HG02642 (cell line): Measurements from ENCODE around the gene NHLH1.

Source experiments
- ATAC-seq: cut with Tn5 transposase; IDR thresholded peaks from one replicate; pipeline ENCODE4 v1.9.1; 2021; ENCODE audit warnings: mild to moderate bottlenecking; ENCODE audit not compliant: unreplicated experiment, poor library complexity

Gene NHLH1

DNA sequence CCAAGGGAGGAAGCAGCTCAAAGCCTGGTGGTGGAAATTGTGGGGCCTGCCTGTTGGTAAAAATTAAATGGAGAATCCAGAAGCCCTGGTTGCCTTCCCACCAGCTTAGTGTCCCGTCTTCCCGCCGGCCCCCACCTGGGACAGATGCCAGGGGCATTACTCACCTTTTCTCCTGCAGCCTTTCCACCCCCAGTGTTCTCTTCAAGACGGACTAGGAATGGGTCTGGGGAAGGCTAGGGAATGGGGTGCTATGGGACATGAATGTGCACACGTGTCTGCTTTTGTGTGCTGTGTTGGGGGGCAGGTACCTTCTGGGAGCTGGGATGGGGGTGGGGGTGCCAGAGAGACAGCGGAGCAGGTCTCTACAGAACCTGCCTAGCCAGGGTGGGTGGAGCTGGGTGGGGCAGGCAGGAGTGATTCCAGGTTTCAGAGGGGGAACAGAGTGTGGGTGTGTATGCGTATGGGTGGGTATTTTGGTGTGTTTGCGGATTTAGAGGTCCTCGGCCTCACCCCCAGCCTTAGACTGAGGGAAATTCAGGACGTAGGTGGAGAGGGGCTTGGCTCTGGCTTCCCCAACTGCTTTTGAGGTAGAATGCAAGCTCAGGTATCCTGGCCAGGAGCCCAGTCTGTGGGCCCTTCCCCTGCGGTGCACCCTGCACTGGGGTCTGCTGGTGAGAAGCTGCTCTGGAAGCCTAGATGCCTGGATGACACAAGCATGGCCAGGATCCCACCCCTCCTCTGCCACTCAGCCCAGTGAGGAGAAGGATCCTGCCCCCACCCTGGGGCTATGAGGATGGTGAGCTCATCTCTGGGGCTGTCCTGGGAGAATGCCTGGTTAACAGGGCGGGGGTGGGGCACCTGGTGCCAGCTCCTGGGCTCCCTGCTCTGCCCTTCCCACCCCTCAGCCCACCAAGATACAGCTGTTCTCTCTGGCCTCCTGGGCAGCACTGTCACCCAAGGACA, 41.2 kb downstream of the NHLH1 start:
- no peak for ATAC-seq

DNA sequence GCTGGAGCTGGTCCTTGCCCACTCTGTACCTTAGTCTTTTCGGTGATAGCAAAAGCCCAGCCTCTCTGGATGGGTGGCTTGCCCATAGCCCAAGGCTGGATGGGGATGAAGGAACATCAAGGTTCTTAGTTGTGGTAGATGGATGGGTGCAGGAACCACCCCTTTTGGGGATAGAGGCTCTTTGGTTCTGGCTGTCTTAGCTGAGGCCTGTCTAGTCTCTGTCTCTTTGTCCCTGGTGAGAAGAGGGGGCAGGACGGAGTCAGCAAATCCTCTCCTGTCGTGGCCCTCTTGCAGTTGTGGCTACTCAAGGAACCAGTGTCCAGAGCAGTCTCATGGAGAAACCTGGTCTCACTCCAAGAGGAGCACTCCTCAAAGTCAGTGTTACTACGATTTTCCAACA, 42.0 kb downstream of the NHLH1 start:
- ATAC-seq = no peak

DNA sequence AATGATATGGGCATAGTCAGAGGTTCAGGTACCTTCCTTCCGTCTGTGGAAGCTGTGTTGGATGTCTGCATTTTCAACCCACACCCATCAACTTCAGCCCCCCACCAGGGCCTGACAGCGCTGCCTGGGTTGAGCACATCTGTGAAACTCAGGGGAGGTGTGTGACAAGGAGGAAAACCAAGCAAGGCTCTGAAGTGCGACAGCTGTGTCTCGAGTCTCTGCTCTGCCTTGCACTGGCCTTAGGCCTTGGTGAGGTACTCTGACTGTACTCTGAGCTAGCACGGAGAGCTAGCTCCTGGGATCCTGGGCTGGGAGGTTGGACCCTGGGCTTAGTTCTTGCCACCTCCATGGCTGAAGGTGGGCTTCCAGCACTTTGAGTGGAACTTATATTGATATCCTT, 42.6 kb downstream of the NHLH1 start:
- no peak for ATAC-seq

GRCh38 chr1:160410406-160411005, 43.6 kb downstream of the NHLH1 start:
- no peak for ATAC-seq

DNA sequence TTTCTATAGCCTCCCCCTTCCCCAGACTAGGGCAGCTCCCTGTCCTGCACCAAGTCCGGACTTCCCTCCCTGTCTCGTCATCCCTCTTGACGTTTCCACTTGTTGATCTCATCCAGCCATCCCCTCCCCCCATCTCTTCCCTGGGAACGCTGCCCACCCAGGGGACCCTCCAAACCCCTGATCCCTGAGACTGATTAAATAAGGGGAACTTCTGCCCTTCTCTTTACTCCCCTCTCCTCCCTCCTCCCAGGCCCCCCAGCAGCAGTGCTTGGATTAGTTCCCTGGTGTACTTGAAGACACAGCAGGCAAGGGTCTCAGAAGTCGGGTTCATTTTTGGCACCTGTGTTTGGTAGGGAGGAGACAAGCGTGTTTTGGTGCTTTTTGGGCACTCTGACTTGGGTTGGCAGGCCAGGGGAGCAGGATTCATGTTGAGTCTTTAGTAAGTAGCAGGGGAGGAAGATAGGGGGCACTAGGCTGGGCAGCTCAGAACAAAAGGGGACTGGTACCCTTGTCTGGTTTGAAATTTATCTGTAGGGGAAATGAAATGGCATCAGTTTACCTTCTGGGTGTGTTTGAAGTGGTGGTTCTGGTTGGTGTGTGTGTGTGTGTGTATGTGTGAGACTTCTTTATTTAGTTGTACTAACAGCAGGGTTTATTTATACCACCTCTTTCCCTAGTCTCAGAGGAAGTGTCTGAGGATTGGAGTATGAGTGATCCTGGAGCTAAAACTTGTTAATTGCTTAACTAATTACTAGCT, 44.6 kb downstream of the NHLH1 start:
- ATAC-seq = no peak

GRCh38 chr1:160412028-160412362, 45.1 kb downstream of the NHLH1 start:
- ATAC-seq = no peak

DNA sequence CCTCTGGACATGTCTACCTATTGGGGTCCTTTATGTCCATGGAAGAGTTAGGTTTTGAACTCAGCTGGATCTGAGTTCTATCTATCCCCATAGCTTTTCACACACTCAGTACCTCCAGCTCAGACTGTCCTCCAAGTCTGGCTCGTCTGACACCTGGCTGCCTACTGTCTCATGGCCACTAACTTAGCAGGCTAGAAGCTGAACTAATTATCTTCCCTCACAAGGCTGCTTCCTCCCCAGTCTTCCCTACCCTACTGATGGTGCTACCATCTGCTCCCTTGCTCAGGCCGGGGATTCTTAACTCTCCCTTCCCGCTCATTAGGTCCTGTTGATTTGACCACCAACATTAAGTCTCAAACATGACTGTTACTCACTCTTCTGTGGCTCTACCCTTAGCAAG, 46.8 kb downstream of the NHLH1 start:
- no peak for ATAC-seq

- ATAC-seq = no peak
These were observed 48.0 kb downstream of the NHLH1 start for GRCh38 chr1:160414881-160415280.

DNA sequence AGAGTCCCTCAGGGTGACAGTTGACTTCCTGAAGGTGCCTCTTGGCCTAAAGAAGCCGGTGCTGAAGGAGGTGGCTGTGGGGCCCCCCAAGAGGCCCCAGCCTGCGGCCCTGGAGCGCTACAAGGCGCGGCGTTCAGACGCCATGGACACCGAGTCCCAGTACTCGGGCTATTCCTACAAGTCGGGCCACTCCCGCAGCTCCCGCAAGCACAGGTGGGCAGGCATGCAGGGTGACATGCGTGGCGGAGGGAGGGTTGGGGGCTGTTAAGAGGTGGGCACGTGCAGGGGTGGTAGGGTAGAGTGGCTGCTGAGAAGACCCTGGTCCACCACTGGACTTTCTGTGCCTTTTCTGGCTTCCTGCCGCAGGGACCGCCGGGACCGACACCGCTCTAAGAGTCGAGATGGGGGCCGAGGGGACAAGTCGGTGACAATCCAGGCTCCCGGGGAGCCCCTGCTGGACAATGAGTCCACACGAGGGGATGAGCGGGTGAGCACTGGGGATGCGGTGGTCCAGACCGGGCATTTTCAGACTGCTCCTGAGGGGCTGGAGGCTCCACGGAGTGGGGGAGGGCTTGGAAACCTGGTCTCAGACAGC, 48.9 kb downstream of the NHLH1 start:
- no peak for ATAC-seq

GRCh38 chr1:160416369-160416768, 49.5 kb downstream of the NHLH1 start:
- no peak for ATAC-seq

- no peak for ATAC-seq
These were observed 51.6 kb downstream of the NHLH1 start for GRCh38 chr1:160418483-160418882.

GRCh38 chr1:160419150-160419837, 52.4 kb downstream of the NHLH1 start:
- ATAC-seq = no peak

DNA sequence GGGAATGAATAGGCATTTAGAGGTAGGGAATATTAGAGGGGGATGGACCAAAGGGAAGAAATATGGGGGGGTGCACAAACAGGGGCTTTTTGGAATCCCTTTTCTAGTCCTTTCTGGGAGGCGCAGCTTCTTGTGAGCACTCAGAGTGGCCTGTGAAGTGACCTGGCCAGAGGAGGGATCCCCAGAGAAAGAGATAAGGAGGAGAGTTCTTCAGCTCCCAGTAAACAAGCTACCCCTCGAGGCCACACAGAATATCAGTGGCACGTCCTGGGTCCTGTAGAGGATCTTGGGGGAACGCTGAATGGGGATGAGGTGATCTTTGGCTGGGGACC, 52.9 kb downstream of the NHLH1 start:
- no peak for ATAC-seq

- ATAC-seq = no peak
These were observed 54.3 kb downstream of the NHLH1 start for GRCh38 chr1:160420881-160421842.

- ATAC-seq = no peak
These were observed 55.0 kb downstream of the NHLH1 start for GRCh38 chr1:160421881-160422280.
